Measurements from ENCODE around the gene GPC5. TPM values are rescaled to one million over a fixed set of nuclear protein-coding genes. Genes with fewer than 3 reads are reported as not detected.

Gene GPC5
- total RNA-seq, 1 experiment from 2014 or later, result not detected

DNA sequence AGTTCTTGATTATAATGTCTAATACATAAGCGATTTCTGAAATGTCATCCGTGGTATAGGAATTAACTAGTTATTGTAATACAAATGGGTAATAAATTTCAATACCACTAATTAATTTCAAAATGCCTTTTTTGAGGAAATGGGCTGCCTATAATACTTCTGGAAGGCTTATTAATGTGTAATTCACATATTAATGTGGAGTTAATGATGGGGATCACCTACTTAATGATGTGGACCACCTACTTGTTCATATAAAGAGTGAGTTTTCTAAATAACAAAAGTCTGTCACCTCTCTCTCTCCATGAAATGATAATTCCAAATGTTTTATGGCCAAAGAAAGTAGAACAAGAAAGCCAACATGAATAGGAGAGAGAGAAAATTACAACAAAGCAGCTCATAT is 914.4 kb downstream of the GPC5 start:
- BruUV-seq (replicated peaks), result no TSS peak
- H3K27ac Mint-ChIP-seq (ENCODE audit: unreplicated experiment), result no peak overlapping the region
- DNase-seq, result no peak
- H3K9me3 Mint-ChIP-seq (ENCODE audit: low read depth, unreplicated experiment), result no peaks in the 10 kb centered on the region
- CTCF ChIA-PET, result no interaction called here
- intact Hi-C loops (cut with micrococcal nuclease; ENCODE audit: unreplicated experiment), result no loop called here
- no peaks in the 10 kb centered on the region for H3K27me3 Mint-ChIP-seq (ENCODE audit: unreplicated experiment)
- TF ChIP-seq, protein P1, sequence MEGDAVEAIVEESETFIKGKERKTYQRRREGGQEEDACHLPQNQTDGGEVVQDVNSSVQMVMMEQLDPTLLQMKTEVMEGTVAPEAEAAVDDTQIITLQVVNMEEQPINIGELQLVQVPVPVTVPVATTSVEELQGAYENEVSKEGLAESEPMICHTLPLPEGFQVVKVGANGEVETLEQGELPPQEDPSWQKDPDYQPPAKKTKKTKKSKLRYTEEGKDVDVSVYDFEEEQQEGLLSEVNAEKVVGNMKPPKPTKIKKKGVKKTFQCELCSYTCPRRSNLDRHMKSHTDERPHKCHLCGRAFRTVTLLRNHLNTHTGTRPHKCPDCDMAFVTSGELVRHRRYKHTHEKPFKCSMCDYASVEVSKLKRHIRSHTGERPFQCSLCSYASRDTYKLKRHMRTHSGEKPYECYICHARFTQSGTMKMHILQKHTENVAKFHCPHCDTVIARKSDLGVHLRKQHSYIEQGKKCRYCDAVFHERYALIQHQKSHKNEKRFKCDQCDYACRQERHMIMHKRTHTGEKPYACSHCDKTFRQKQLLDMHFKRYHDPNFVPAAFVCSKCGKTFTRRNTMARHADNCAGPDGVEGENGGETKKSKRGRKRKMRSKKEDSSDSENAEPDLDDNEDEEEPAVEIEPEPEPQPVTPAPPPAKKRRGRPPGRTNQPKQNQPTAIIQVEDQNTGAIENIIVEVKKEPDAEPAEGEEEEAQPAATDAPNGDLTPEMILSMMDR (IDR thresholded peaks at IDR 0.05; ENCODE audit: unreplicated experiment), result no peak
- no peaks in the 10 kb centered on the region for H3K4me1 Mint-ChIP-seq (ENCODE audit: low read depth, unreplicated experiment)
- no peaks in the 10 kb centered on the region for H3K36me3 Mint-ChIP-seq (ENCODE audit: insufficient read depth, unreplicated experiment)
- H3K4me3 Mint-ChIP-seq (ENCODE audit: low read depth, unreplicated experiment), result no peak overlapping the region

DNA sequence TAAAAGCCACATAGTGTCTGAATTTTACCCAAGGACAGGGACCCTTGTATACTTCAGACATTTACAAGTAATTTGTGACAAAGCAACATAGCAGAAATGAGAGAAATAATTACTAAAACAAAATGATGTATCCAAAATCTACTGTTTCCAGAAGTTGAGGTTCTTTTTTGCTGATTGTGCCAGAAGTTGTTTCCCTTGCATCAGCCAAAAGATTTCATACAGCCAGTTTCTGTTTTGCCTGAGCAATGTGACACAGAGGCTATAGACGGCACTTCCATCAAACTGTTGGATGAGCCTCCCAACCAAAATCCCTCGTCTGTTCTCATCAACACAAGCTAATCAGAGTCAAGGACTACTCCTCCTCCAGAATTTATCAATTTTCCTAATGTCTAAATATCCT is 915.0 kb downstream of the GPC5 start:
- H3K27ac Mint-ChIP-seq (ENCODE audit: unreplicated experiment), result no peak overlapping the region
- no peaks in the 10 kb centered on the region for H3K9me3 Mint-ChIP-seq (ENCODE audit: low read depth, unreplicated experiment)
- BruUV-seq (replicated peaks), result no TSS peak

DNA sequence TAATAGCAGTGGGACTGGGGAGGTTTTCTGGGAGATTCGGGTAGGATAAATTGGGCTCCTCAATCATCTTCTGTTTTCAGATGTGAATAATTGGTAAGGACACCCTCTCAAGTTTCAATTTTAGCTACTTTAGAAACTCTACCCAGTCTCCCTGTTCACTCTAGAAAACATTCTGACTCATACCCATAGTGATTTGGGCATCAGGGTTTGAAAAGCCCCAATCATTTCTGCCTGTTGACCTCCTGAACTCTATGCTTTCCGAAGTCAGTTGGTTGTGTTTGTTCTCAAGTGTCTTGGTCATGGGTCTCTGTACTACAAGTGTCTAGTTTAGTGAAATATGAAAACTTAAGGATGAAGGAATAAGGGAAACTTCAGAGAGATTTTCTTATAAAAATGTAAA is 916.8 kb downstream of the GPC5 start:
- CTCF ChIA-PET, result no interaction called here
- Mint-ChIP-seq H3K4me3 (ENCODE audit: low read depth, unreplicated experiment) (no peak overlapping the region), H3K36me3 (ENCODE audit: insufficient read depth, unreplicated experiment) (no peaks in the 10 kb centered on the region), H3K9me3 (ENCODE audit: low read depth, unreplicated experiment) (no peaks in the 10 kb centered on the region), H3K27ac (ENCODE audit: unreplicated experiment) (no peak overlapping the region), H3K4me1 (ENCODE audit: low read depth, unreplicated experiment) (no peaks in the 10 kb centered on the region), H3K27me3 (ENCODE audit: unreplicated experiment) (no peaks in the 10 kb centered on the region)
- intact Hi-C loops (cut with micrococcal nuclease; ENCODE audit: unreplicated experiment), result no loop called here
- no TSS peak for BruUV-seq (replicated peaks)
- TF ChIP-seq, protein P1 (IDR thresholded peaks at IDR 0.05; ENCODE audit: unreplicated experiment), result no peak
- no peak for DNase-seq

More for the DNA sequence above, 915.0 kb downstream of the GPC5 start:
- Mint-ChIP-seq H3K4me1 (ENCODE audit: low read depth, unreplicated experiment) (no peaks in the 10 kb centered on the region), H3K27me3 (ENCODE audit: unreplicated experiment) (no peaks in the 10 kb centered on the region), H3K4me3 (ENCODE audit: low read depth, unreplicated experiment) (no peak overlapping the region), H3K36me3 (ENCODE audit: insufficient read depth, unreplicated experiment) (no peaks in the 10 kb centered on the region)
- CTCF ChIA-PET, result no interaction called here
- no peak for DNase-seq
- TF ChIP-seq, protein P1 (IDR thresholded peaks at IDR 0.05; ENCODE audit: unreplicated experiment), result no peak
- intact Hi-C loops (cut with micrococcal nuclease; ENCODE audit: unreplicated experiment), result no loop called here

DNA sequence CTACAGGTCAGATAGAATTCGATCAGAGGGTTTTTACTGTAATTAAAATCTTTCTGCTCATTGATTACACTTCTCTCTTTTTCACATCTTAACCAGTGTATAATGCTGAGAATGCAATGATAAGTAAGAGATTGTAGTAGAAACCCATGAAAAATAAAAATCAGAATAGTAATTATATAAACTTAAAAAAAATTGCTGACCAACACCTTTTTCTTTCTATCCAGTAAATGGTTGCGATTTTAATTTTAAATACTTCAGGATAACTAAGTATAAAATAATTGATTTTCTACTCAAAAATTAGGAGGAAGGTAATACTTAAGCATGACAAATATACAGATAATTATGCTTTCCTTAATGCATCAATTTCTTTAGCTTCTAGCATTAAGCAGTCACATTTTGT is 917.6 kb downstream of the GPC5 start:
- Mint-ChIP-seq H3K4me1 (ENCODE audit: low read depth, unreplicated experiment) (no peaks in the 10 kb centered on the region), H3K27me3 (ENCODE audit: unreplicated experiment) (no peaks in the 10 kb centered on the region), H3K27ac (ENCODE audit: unreplicated experiment) (no peak overlapping the region), H3K9me3 (ENCODE audit: low read depth, unreplicated experiment) (no peaks in the 10 kb centered on the region), H3K4me3 (ENCODE audit: low read depth, unreplicated experiment) (no peak overlapping the region), H3K36me3 (ENCODE audit: insufficient read depth, unreplicated experiment) (no peaks in the 10 kb centered on the region)
- TF ChIP-seq, protein P1 (IDR thresholded peaks at IDR 0.05; ENCODE audit: unreplicated experiment), result no peak
- intact Hi-C loops (cut with micrococcal nuclease; ENCODE audit: unreplicated experiment), result no loop called here
- no peak for DNase-seq
- no TSS peak for BruUV-seq (replicated peaks)
- CTCF ChIA-PET, result no interaction called here

DNA sequence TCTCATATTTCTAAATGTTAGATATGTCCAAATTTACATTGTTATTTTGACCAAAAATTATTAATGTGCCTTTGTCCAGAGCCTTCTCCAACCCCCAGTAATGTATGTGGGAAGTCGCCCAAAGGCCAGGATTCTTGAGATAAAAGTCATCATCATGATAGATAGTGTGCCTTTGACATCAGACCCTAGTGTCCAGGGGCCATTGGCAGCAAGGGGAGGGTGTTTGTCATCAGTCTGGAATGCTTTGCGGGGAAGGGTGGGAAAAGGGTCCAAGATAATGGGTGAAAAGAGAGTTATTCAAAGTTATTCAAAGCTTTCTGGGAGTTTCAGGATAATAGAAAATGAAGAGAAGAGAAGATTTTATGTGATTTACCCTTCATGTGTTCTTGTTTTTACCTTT is 918.6 kb downstream of the GPC5 start:
- Mint-ChIP-seq H3K4me3 (ENCODE audit: low read depth, unreplicated experiment) (no peak overlapping the region), H3K4me1 (ENCODE audit: low read depth, unreplicated experiment) (no peaks in the 10 kb centered on the region), H3K9me3 (ENCODE audit: low read depth, unreplicated experiment) (no peaks in the 10 kb centered on the region), H3K36me3 (ENCODE audit: insufficient read depth, unreplicated experiment) (no peaks in the 10 kb centered on the region), H3K27ac (ENCODE audit: unreplicated experiment) (no peak overlapping the region), H3K27me3 (ENCODE audit: unreplicated experiment) (no peaks in the 10 kb centered on the region)
- TF ChIP-seq, protein P1 (IDR thresholded peaks at IDR 0.05; ENCODE audit: unreplicated experiment), result no peak
- intact Hi-C loops (cut with micrococcal nuclease; ENCODE audit: unreplicated experiment), result no loop called here
- DNase-seq, result no peak
- CTCF ChIA-PET, result no interaction called here
- BruUV-seq (replicated peaks), result no TSS peak
